Glutamatergic neuron (in vitro differentiated cells): ENCODE measurements around the gene TNC. TPM values are rescaled to one million over a fixed set of nuclear protein-coding genes. Genes with fewer than 3 reads are reported as not detected.

Experiments used
- DNase-seq: peaks from one replicate; pipeline ENCODE4 v3.0.0; 2022
- H3K27ac Mint-ChIP-seq: one replicate; pipeline ENCODE4 v1.8.0; 2020; ENCODE audit warnings: mild to moderate bottlenecking, mixed read lengths, inconsistent platforms; ENCODE audit not compliant: unreplicated experiment
- H3K27me3 Mint-ChIP-seq: one replicate; pipeline ENCODE4 v1.8.0; 2020; ENCODE audit warnings: mild to moderate bottlenecking, moderate library complexity, mixed read lengths, inconsistent platforms; ENCODE audit not compliant: unreplicated experiment
- H3K36me3 Mint-ChIP-seq: one replicate; pipeline ENCODE4 v1.8.0; 2020; ENCODE audit warnings: mild to moderate bottlenecking, mixed read lengths, inconsistent platforms; ENCODE audit not compliant: unreplicated experiment
- H3K4me1 Mint-ChIP-seq: one replicate; pipeline ENCODE4 v1.8.0; 2020; ENCODE audit warnings: mild to moderate bottlenecking, low read depth, mixed read lengths, inconsistent platforms; ENCODE audit not compliant: unreplicated experiment
- H3K4me3 Mint-ChIP-seq: one replicate; pipeline ENCODE4 v1.8.0; 2020; ENCODE audit warnings: mild to moderate bottlenecking, mixed read lengths, inconsistent platforms; ENCODE audit not compliant: unreplicated experiment
- H3K9me3 Mint-ChIP-seq: one replicate; pipeline ENCODE4 v1.8.0; 2020; ENCODE audit warnings: mild to moderate bottlenecking, moderate library complexity, mixed read lengths, inconsistent platforms; ENCODE audit not compliant: unreplicated experiment
- CTCF ChIP-seq: fragments of 200-600 bp; sonication (generic); IDR thresholded peaks from one replicate; pipeline ENCODE4 v1.5.0; 2021; ENCODE audit not compliant: partially characterized antibody, unreplicated experiment
- total RNA-seq: library from RNA; stranded (reverse); fragmentation: NEBNext Ultra II Directional; extraction: Animal tissue kit (Norgen Biotek cat#: 25700); gene quantifications from one replicate; pipeline ENCODE4 v1.2.1, GENCODE V29; 2021; ENCODE audit not compliant: unreplicated experiment

The TNC gene
- total RNA-seq, 1 donor from 2014 or later = 34.5 TPM

- Mint-ChIP-seq H3K4me3 (no peak overlapping the region), H3K36me3 (no peaks in the 10 kb centered on the region), H3K27ac (no peak overlapping the region), H3K9me3 (peaks cover 2% of the 10 kb centered on the region), H3K4me1 (peaks cover 2% of the 10 kb centered on the region), H3K27me3 (peaks cover 1% of the 10 kb centered on the region)
- DNase-seq = no peak
- TF ChIP-seq CTCF = no peak
Measured at GRCh38 chr9:115127191-115127817, 9.3 kb upstream of the TNC start.

GRCh38 chr9:115126404-115126803, 8.4 kb upstream of the TNC start:
- DNase-seq = no peak
- H3K27ac Mint-ChIP-seq = peak overlapping the region; percentile 6
- peaks cover 2% of the 10 kb centered on the region for H3K9me3 Mint-ChIP-seq
- no peaks in the 10 kb centered on the region for H3K36me3 Mint-ChIP-seq
- H3K27me3 Mint-ChIP-seq = peaks cover 1% of the 10 kb centered on the region
- peaks cover 3% of the 10 kb centered on the region for H3K4me1 Mint-ChIP-seq
- no peak overlapping the region for H3K4me3 Mint-ChIP-seq
- TF ChIP-seq CTCF = no peak

- DNase-seq = no peak
- no peak overlapping the region for H3K4me3 Mint-ChIP-seq
- H3K27ac Mint-ChIP-seq = no peak overlapping the region
- H3K36me3 Mint-ChIP-seq = no peaks in the 10 kb centered on the region
- H3K4me1 Mint-ChIP-seq = peaks cover 7% of the 10 kb centered on the region
- H3K9me3 Mint-ChIP-seq = no peaks in the 10 kb centered on the region
- TF ChIP-seq CTCF = no peak
- peaks cover 5% of the 10 kb centered on the region for H3K27me3 Mint-ChIP-seq
Measured at GRCh38 chr9:115122937-115123336, 5.0 kb upstream of the TNC start.

- peaks cover 4% of the 10 kb centered on the region for H3K27me3 Mint-ChIP-seq
Measured at GRCh38 chr9:115121181-115121580, 3.2 kb upstream of the TNC start.

More at GRCh38 chr9:115121181-115121580, 3.2 kb upstream of the TNC start:
- no peaks in the 10 kb centered on the region for H3K36me3 Mint-ChIP-seq
- H3K4me1 Mint-ChIP-seq = peaks cover 7% of the 10 kb centered on the region
- H3K4me3 Mint-ChIP-seq = no peak overlapping the region
- no peak for TF ChIP-seq CTCF
- H3K9me3 Mint-ChIP-seq = no peaks in the 10 kb centered on the region
- no peak overlapping the region for H3K27ac Mint-ChIP-seq
- no peak for DNase-seq
